ENCODE data around the gene MYH2. TPM values are rescaled to one million over a fixed set of nuclear protein-coding genes. Genes with fewer than 3 reads are reported as not detected.
A peak's percentile ranks its signal among the peaks of the same experiment; 100 is the strongest.
"Not testable (repeated sequence)": the region's sequence is repeated elsewhere in the genome, so short reads cannot be mapped to it uniquely, and the experiment has no call there.

MYH2 gene
- polyA plus RNA-seq (ENCODE audit: insufficient read length in 10 of 10) = 100 to 1,000 TPM in 2 of 10 donors, 10 to 100 TPM in 8; 16.1 to 124 (median 79.2) TPM
- long read RNA-seq, donor 1, partial matches to known transcripts = 11 of 11 reads
- long read RNA-seq, donor 1, other reads (novel, unspliced or antisense) = 0 of 11 reads
- long read RNA-seq, donor 2, full-length matches to known transcripts = 1 of 11 reads
- long read RNA-seq, donor 2, partial matches to known transcripts = 10 of 11 reads
- long read RNA-seq, donor 2, other reads (novel, unspliced or antisense) = 0 of 11 reads
- long read RNA-seq, donor 3 = 0 reads
- long read RNA-seq, donor 4, full-length matches to known transcripts = 1 of 1 reads
- long read RNA-seq, donor 4, partial matches to known transcripts = 0 of 1 reads
- long read RNA-seq, donor 4, other reads (novel, unspliced or antisense) = 0 of 1 reads
- long read RNA-seq, donor 5, partial matches to known transcripts = 7 of 7 reads
- long read RNA-seq, donor 5, other reads (novel, unspliced or antisense) = 0 of 7 reads
- long read RNA-seq, donor 6, partial matches to known transcripts = 12 of 12 reads
- long read RNA-seq, donor 6, other reads (novel, unspliced or antisense) = 0 of 12 reads
- long read RNA-seq, donor 7, partial matches to known transcripts = 0 of 1 reads
- long read RNA-seq, donor 7, other reads (novel, unspliced or antisense) = 0 of 1 reads
- long read RNA-seq, donor 8 = 0 reads
- long read RNA-seq, donor 9, partial matches to known transcripts = 8 of 8 reads
- long read RNA-seq, donor 9, other reads (novel, unspliced or antisense) = 0 of 8 reads

DNA sequence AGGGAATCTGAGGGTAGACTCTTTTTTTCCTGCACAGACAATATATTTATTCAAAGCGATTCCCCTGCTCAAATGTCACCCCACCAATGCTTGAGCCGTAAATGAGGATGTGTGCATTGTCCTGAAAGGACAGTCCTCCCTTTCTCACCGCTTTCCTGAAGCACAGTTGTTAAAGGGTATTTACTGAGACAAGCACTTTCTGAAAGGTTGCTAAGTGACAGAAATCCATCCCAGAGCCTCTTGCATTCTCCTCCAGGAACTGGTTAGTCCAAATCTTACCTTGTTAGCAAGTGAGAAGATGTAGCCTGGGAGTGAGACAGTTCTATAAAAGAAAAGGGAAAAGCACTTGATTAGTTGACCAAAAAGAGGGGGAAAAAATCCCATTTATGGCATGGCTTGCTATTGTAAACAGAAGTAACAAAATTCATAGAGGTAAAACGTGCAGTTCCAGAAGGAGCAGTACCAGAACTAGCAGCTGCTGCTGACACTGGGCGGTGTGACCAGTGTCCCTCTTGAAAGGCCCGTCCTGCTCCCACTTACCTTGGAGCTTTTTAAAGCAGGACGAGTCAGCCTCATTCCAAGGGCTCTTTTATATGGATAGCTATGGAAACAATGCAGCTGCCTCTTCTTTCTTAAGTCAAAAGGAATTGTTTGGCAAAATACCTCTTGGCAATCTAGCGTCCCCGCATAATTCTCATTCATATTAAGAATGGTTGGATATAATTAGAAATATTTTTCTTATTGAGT is at the start of gene MYH2:
Gene MYH2 (minus strand): TSS at position 563 of the 747 bp plus-strand sequence. CDS start 1,738 bp downstream, outside the sequence.
- DNase-seq = peak in 2 of 3 donors; percentile 20 to 22

GRCh38 chr17:10598621-10599020 is 49.2 kb upstream of the MYH2 start:
- DNase-seq = no peak

GRCh38 chr17:10589553-10590145 is 40.2 kb upstream of the MYH2 start:
- DNase-seq = no peak

DNA sequence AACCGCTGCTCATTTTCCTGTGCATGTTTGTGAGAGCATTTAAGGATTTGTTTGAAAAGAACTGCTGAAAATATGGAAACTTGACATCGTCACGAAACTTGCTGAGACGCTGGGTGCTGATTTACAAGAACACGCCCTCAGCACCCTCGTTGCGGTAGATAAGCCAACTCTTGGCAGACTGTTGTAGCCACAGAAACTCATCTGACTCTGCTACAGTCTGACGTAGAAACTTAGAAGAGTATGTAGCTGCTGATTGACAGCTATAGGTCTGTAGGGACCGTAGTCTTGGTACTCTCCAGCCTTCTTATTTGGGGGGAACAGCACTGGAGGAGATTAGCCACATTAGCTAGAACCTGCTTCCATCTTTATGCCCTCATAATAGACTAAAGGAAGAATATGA is 36.1 kb upstream of the MYH2 start:
- DNase-seq = no peak

GRCh38 chr17:10583834-10584233 is 34.4 kb upstream of the MYH2 start:
- no peak for DNase-seq

GRCh38 chr17:10579270-10579669 is 29.8 kb upstream of the MYH2 start:
- DNase-seq = no peak

GRCh38 chr17:10574324-10574723 is 24.9 kb upstream of the MYH2 start:
- DNase-seq = no peak

DNA sequence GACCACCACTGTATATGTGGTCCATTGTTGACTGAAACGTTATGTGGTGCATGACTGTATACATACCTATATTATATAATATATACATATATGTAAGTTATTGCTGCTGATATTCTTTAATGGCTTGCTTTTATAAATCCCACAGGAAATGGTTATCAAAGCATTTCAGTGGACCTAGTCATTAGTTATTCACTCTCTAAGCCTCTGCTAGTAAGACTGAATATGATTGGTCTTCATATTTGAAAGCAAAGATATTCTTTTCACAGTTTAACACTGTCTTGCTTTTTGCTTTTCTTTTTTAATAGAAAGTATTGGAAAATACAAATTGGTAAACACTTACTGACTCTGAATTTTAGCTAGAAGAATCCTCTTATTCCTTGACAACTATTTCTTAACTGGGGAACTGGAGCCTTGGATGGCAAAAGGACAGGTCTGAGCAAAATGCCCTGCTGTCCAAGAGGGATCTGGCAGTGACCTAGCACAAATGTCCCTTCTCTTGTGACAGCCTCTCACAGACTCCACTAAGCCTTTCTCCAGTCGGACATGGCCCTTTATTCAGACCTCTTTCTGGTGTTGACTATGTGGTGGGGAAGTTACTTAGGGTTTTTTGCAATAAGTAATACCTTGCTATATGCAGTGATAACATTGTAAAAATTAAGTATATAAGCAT is 14.7 kb upstream of the MYH2 start:
- no peak for DNase-seq

GRCh38 chr17:10558049-10558448 is 8.6 kb upstream of the MYH2 start:
- DNase-seq = no peak

- DNase-seq = peak; percentile 20 to 36 (median 27)
Observed at GRCh38 chr17:10557422-10557821, 8.0 kb upstream of the MYH2 start.

- no peak for DNase-seq
Observed at GRCh38 chr17:10556301-10557005, 7.0 kb upstream of the MYH2 start.

- DNase-seq = no peak
Observed at GRCh38 chr17:10550014-10550413, 556 bp upstream of the MYH2 start.

GRCh38 chr17:10547351-10547750 is 2.1 kb downstream of the MYH2 start:
- no peak for DNase-seq

- peak in 1 of 3 donors; percentile 7 for DNase-seq
Observed at GRCh38 chr17:10543486-10543885, 6.0 kb downstream of the MYH2 start.

DNA sequence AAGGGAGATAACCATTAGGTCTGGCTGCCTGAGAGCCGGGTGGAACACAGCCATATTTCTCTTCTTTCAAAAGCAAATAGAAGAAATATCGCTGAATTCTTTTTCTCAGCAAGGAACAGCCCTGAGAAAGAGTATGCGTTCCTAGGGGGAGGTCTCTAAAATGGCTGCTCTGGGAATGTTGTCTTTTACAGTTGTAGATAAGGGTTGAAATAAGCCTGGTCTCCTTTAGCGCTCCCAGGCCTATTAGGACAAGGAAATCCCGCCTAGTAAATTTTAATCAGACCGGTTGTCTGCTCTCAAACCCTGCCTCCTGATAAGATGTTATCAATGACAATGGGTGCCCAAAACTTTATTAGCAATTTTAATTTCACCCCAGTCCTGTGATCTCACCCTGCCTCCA is 8.3 kb downstream of the MYH2 start:
- not testable (repeated sequence) for DNase-seq

GRCh38 chr17:10532026-10532425 is 17.4 kb downstream of the MYH2 start:
- no peak for DNase-seq

- no peak for DNase-seq
Observed at GRCh38 chr17:10527419-10527818, 22.0 kb downstream of the MYH2 start.

- DNase-seq = no peak
Observed at GRCh38 chr17:10526517-10526916, 22.9 kb downstream of the MYH2 start.

GRCh38 chr17:10523064-10523463 is 26.4 kb downstream of the MYH2 start:
- no peak for DNase-seq

DNA sequence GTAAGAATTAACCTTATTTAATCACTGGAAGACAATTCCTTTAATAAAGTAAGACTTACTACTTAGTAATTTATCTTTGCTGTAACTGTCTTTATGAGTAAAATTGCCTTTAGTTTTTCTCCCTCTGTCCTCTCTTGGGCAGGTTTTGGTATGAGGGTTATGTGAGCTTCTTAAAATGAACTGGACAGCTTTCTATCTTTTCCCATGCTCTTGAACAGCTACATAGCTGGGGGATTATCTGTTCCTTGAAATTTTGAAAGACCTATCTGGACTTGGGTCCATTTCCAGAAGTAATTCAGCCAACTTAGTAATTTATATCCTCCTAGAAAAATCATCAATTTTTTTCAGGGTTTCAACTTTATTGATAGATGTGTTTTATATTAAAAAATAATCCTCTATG is 27.5 kb downstream of the MYH2 start:
- DNase-seq = no peak
